Ishikawa (cell line): ENCODE data around the gene COL24A1.

ENCODE experiments used
- CEBPB ChIP-seq: IDR thresholded peaks from 2 replicates; pipeline ENCODE4 v1.6.1; 2012
- CREB1 ChIP-seq: IDR thresholded peaks from 2 replicates; pipeline ENCODE4 v1.6.1; 2012; ENCODE audit warnings: low read depth
- EGR1 ChIP-seq: IDR thresholded peaks from 2 replicates; pipeline ENCODE4 v1.6.1; 2012
- EP300 ChIP-seq: IDR thresholded peaks from 2 replicates; pipeline ENCODE4 v1.6.1; 2012; ENCODE audit warnings: borderline replicate concordance
- FOXM1 ChIP-seq: IDR thresholded peaks from 2 replicates; pipeline ENCODE4 v1.6.1; 2012; ENCODE audit warnings: low read depth, borderline replicate concordance
- NFIC ChIP-seq: IDR thresholded peaks from 2 replicates; pipeline ENCODE4 v1.6.1; 2012
- RAD21 ChIP-seq: IDR thresholded peaks from 2 replicates; pipeline ENCODE4 v1.6.1; 2012; ENCODE audit warnings: low read depth
- REST ChIP-seq: IDR thresholded peaks from 2 replicates; pipeline ENCODE4 v1.6.1; 2012; ENCODE audit warnings: low read depth, mild to moderate bottlenecking
- TAF1 ChIP-seq: IDR thresholded peaks from 2 replicates; pipeline ENCODE4 v1.6.1; 2012; ENCODE audit warnings: low read depth, mild to moderate bottlenecking
- TCF12 ChIP-seq: IDR thresholded peaks from 2 replicates; pipeline ENCODE4 v1.6.1; 2012; ENCODE audit warnings: low read depth
- TEAD4 ChIP-seq: IDR thresholded peaks from 2 replicates; pipeline ENCODE4 v1.6.1; 2012
- USF1 ChIP-seq: IDR thresholded peaks from 2 replicates; pipeline ENCODE4 v1.6.1; 2012
- YY1 ChIP-seq: IDR thresholded peaks from 2 replicates; pipeline ENCODE4 v1.6.1; 2012; ENCODE audit warnings: low read depth
- ZBTB7A ChIP-seq: IDR thresholded peaks from 2 replicates; pipeline ENCODE4 v1.6.1; 2012; ENCODE audit warnings: low read depth
- TF ChIP-seq, protein P1 (sequence below): IDR thresholded peaks from 2 replicates; pipeline ENCODE4 v1.6.1; 2012

COL24A1 gene

GRCh38 chr1:86183810-86184209 lies 27.2 kb upstream of the COL24A1 start:
- no peak for TF ChIP-seq RAD21
- no peak for TF ChIP-seq TAF1
- TF ChIP-seq EP300: no peak
- no peak for TF ChIP-seq CREB1
- no peak for TF ChIP-seq CEBPB
- TF ChIP-seq, protein P1, sequence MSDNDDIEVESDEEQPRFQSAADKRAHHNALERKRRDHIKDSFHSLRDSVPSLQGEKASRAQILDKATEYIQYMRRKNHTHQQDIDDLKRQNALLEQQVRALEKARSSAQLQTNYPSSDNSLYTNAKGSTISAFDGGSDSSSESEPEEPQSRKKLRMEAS: no peak
- TF ChIP-seq TCF12: no peak
- TF ChIP-seq USF1: no peak
- no peak for TF ChIP-seq NFIC
- TF ChIP-seq YY1: no peak
- TF ChIP-seq FOXM1: no peak
- TF ChIP-seq EGR1: no peak
- TF ChIP-seq TEAD4: no peak
- TF ChIP-seq REST: no peak

DNA sequence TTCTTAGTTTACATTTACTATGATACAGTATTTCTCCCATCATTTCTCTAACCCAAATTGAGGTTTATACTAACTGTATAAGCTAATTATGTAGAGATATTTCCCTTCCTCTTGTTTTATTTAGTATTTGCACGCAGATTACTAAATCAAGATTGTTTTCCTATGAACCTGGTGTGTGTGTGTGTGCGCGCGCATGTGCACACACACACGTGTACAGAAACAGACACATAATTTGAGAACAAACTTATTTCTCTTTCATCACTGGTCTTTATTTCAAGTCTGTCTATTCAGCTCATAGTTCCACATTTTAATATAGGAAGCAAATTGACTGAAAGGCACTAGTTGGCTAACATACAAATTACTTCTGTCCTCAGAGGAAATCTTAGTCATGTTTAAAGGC lies 19.7 kb upstream of the COL24A1 start:
- TF ChIP-seq EGR1: no peak
- no peak for TF ChIP-seq REST
- no peak for TF ChIP-seq FOXM1
- no peak for TF ChIP-seq EP300
- TF ChIP-seq TCF12: no peak
- no peak for TF ChIP-seq CREB1
- no peak for TF ChIP-seq USF1
- TF ChIP-seq, protein P1: no peak
- no peak for TF ChIP-seq CEBPB
- no peak for TF ChIP-seq NFIC
- no peak for TF ChIP-seq YY1
- TF ChIP-seq RAD21: no peak
- no peak for TF ChIP-seq TAF1
- TF ChIP-seq TEAD4: no peak
- TF ChIP-seq ZBTB7A: no peak

DNA sequence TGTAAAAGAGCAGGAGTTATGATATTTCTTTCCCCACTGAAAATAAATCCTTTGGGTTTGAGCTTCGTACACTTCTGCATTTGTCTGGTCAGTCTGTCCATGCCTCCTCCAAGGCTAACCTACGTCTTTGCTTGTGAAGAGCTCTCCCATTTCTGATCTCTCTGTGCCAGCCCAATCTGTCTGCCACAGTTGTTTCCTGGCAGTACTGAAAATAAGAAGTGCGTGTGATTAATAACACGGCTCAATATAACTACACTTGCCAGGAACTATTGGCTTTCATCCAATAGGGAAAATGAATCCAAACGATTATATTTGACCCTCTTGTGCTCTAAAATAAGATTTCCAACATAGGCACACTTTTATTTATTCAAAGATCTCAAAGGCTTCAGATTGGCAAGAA lies 19.2 kb upstream of the COL24A1 start:
- no peak for TF ChIP-seq CREB1
- no peak for TF ChIP-seq EP300
- TF ChIP-seq NFIC: no peak
- TF ChIP-seq EGR1: no peak
- no peak for TF ChIP-seq USF1
- no peak for TF ChIP-seq RAD21
- TF ChIP-seq, protein P1: no peak
- no peak for TF ChIP-seq REST
- TF ChIP-seq CEBPB: no peak
- no peak for TF ChIP-seq TAF1
- no peak for TF ChIP-seq TEAD4
- no peak for TF ChIP-seq YY1
- TF ChIP-seq TCF12: no peak
- TF ChIP-seq ZBTB7A: no peak
- TF ChIP-seq FOXM1: no peak

- TF ChIP-seq TAF1 (no peak), RAD21 (peak; percentile 21; the same call in 1 of the 2 replicates)
These were observed 13.1 kb upstream of the COL24A1 start for GRCh38 chr1:86169625-86170024.
